Stimulated activated CD4-positive, alpha-beta T cell treated with anti-CD3 and anti-CD28 coated beads, Interleukin-4, amount 100 ng/mL, for 24 hours (primary cell): ENCODE measurements around the gene KCNIP4.

Experiments used
- DNase-seq: peaks from one replicate; pipeline ENCODE4 v3.0.0-alpha.2; 2020

KCNIP4 gene

DNA sequence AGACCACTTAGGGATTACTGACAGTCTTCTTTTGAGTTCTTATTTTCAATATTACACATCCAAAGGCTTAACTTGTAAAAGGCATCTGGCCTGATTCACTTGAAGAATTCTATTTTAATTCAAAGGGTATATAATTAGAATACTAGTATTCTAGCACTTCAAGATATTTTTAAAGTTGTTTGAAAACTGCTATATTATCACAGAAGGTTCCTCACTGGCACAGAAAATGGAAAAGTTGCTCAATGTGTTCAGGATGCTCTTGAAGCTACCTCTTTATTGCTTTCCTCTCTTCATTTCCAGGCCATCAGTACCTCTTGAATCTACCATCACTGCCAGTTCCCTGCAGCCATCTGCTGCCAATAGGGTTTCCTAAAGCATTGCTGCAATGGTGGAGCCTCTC, 271.4 kb downstream of the KCNIP4 start:
- no peak for DNase-seq

DNA sequence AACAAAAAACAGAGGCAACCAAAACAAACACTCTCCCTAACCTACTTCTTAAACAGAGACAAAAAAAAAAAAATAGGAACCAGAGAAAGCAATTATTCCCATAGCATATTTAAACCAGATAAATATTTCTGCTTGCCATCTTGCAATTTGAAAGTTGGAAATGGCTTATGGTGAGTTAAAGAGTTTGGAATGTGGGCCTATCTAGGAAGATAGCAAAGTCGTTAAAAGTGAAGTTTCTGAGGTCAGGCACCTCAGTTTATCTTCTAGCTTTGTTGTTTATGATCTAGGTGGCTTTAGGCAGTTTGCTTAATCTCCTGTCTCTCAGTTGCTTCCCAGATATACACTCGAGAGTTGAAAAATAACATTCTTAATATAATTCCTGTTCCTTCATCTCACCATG, 284.2 kb downstream of the KCNIP4 start:
- DNase-seq: no peak

DNA sequence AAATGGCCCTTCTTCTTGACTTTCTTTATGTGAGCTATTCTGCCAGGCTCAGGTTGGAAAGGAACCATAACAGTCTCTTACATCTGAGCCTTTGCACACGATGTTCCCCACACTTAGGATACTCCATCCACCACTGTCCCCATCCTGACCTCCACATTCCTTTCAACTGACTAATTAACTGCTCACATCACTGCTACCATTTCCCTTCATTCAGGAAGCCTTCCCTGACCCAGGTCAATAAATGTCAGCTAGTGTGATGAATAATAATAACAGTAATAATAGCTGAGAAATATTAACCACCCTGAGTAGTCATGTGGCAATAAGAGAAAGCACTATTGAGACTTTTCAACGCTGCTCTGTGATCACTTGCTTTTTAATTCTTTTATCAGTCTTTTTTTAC, 291.7 kb downstream of the KCNIP4 start:
- no peak for DNase-seq

DNA sequence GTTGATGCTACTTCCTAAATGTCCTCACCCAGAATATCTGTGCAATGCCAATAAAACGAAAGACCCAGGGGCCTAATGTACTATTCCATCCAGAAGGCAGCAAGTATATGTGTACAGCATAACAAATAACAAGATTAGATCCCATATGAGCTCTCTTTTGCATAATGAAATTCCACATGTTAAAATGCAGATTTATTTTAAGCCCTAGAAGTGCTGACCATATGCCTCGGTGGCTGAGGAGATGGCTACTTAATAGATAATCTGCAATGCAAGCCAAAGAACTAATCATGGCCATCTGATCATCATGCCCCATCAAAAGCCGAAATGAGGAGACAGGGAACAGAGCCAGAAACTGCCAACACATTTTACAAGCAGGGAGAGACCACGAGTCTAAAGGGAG, 293.5 kb downstream of the KCNIP4 start:
- no peak for DNase-seq

GRCh38 chr4:21652508-21653231, 295.9 kb downstream of the KCNIP4 start:
- no peak for DNase-seq

DNA sequence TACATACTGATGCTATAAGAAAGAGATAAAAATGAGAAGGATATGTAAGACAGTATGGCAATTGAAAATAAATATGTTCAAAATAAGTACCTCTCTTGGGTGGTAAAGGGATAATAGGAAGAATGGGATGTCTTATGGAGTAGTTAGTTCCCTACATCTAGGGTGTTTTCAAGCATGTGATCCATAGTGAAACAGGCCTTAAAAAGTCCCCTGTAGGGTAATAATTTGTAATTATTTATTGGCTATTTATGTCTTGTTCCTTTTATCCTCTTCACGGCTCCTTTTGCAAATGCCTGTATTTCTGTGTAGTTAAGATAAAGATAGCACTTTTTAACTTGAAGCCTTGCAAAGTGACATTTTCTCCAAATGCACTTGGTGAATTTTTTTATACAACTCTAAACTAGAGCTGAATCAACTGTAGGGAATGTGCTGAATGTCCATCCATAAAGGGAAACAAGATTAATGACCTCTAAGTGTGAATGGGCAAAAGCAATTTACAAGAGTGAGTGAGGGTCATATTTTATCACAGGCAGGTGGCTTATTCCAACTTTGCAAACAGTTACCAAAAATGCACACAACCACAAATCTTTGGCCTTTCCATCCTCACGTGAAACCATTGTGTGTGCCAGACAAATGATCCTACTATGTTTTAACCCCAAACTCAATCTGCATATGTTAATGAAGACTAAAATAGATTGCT, 299.0 kb downstream of the KCNIP4 start:
- no peak for DNase-seq

DNA sequence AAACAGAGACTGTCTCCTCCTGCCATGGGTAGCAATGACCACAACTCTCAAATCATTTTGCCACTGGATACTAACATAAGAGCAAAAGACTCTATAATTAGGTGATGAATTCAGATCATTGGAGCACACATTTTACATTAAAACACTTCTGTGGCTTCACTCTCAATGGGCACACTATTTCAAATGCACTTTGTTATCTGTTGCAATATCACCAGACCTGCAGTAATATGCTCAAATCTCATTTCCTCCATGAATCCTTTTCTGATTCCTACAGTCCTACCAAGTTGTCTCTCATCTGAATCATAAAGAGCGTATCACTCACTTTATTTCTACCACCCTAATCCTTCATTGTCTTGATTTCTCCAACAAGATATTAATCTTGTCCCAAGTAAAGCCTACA, 302.8 kb downstream of the KCNIP4 start:
- DNase-seq: no peak

GRCh38 chr4:21641696-21642095, 306.9 kb downstream of the KCNIP4 start:
- no peak for DNase-seq

- no peak for DNase-seq
Measured at GRCh38 chr4:21638171-21638725, 310.3 kb downstream of the KCNIP4 start.

DNA sequence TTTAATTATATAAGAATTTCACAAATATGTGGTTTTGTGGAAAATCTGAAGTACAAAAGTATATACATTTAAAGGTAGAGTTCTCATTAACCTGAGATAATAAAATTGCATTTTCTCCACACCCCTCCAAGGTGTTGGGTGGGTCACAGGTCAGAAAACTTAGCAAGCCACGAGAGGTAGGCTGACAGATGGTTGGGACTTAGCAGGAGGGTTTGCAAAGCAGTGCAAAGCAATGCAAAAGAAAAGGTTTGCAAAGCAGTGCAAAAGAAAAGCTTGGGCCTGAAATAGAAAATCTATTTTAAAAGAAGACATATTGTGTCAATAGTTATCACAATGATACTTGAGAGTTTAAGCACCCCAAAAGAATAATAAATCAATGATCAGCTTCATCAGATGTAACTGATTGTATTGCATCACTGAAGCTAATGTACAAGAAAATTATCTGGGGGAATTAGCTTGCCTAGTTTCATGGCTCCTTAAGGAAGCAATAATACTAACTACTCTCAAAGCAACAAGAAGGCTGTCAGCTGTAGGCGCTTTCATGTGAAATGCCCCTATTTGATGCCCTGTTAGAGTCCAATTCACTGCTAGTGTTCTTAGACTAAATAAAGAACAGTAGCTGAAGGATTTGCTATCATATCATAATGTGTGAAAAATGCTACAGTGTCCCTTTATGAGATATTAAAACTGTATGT, 319.5 kb downstream of the KCNIP4 start:
- no peak for DNase-seq

DNA sequence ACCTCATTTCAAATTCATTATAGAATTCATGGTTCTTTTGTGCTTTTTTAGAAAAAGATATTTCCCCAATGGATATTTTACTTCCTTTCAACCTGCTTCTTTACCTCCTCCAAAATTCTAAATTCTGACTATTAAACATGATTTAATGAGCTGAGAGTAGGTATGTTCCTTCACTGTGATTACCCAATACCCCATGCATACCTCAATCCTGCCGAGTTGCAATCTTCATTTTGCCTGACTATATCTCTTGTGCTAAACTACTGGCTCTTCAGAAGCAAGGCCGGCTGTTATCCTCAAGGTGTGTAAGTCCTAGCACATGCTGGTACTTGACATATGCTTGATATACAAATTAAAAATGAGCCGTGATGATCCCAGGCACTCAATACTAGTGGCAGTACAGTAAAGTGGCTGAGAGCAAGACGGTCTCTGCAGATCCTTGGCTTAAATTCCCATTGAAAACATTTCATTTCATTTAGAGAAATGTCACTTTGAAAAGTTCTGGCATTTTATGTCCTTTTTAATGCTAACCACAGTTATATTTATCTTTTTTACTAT, 320.4 kb downstream of the KCNIP4 start:
- DNase-seq: no peak

GRCh38 chr4:21625447-21625846, 323.1 kb downstream of the KCNIP4 start:
- no peak for DNase-seq

GRCh38 chr4:21605006-21605405, 343.6 kb downstream of the KCNIP4 start:
- DNase-seq: no peak

DNA sequence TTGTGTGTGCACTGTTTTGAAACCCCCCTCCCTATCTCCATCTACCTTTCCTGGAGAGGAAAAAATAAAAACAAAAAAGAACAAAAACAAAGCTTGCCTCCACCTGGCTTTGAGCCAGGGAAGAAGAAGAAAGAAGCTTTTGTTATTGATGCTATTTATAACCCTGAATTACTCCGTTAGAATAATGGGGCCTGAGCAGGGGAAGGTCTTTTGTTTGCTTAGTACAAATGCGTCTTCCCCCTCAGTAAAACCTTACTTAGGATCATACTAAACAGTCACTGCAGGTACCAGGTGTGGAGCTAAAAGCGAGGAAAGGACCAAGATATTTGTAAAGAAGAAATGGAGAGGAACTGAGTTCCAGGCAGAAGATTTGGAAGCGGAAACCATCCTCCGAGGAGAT, 352.1 kb downstream of the KCNIP4 start:
- no peak for DNase-seq

- no peak for DNase-seq
Measured at GRCh38 chr4:21593671-21594001, 354.9 kb downstream of the KCNIP4 start.

- DNase-seq: no peak
Measured at GRCh38 chr4:21592970-21593670, 355.5 kb downstream of the KCNIP4 start.

- DNase-seq: no peak
Measured at GRCh38 chr4:21577056-21577455, 371.5 kb downstream of the KCNIP4 start.

GRCh38 chr4:21571100-21571499, 377.5 kb downstream of the KCNIP4 start:
- no peak for DNase-seq

- no peak for DNase-seq
Measured at GRCh38 chr4:21569638-21570037, 378.9 kb downstream of the KCNIP4 start.

GRCh38 chr4:21555083-21555482, 393.5 kb downstream of the KCNIP4 start:
- no peak for DNase-seq

GRCh38 chr4:21554500-21554899, 394.1 kb downstream of the KCNIP4 start:
- DNase-seq: no peak

DNA sequence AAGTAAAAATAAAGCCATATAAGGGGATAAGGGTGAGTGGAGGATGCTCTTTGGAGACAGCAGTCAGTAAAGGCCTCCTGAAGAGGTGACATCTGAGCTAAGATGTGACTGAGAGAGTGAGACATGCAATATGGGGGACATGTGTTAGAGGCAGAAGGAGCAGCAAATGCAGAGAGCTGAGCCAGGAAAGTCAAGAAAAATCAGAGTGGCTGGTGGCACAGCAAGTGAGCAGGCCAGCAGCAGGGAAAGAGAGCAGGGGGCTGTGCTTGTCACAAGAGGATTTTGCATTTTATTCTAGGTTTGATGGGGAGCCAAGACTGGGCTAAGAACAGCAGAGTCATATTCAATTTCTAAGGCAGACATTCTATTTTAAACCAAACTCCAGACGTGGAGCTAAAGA, 394.5 kb downstream of the KCNIP4 start:
- no peak for DNase-seq

DNA sequence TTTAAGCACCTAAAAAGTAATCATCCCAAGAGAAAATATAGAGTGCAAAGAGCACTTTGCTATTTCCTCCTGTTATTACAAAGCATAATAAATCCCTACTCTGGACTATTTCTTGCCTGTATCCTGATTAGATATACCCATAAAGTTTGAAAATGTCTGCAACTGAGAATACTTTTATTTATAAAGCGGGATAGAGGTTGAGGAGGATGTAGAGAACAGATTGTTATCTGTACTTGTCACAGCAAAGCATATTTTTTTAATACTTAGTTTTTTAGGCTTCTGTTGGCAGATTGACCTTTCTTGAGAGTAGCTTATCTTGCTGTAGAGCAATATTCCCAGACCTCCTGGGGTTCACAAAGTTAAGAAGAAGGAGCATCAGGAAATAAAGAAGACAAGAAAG, 396.1 kb downstream of the KCNIP4 start:
- no peak for DNase-seq
